ENCODE measurements around the gene PLEKHA7.

PLEKHA7 gene

GRCh38 chr11:16794047-16794818 lies 220.0 kb downstream of the PLEKHA7 start:
- H3K27ac Mint-ChIP-seq = peak overlapping the region; percentile 44
- H3K27me3 Mint-ChIP-seq (ENCODE audit: low read depth, poor library complexity) = peaks cover 6% of the 10 kb centered on the region
- no peak for DNase-seq
- peaks cover 15% of the 10 kb centered on the region for H3K4me1 Mint-ChIP-seq
- no peaks in the 10 kb centered on the region for H3K36me3 Mint-ChIP-seq (ENCODE audit: low read depth)
- no peak for TF ChIP-seq CTCF (IDR thresholded peaks at IDR 0.05)
- H3K4me3 Mint-ChIP-seq = no peak overlapping the region
- H3K9me3 Mint-ChIP-seq = no peaks in the 10 kb centered on the region

GRCh38 chr11:16793511-16793910 lies 220.7 kb downstream of the PLEKHA7 start:
- TF ChIP-seq CTCF (IDR thresholded peaks at IDR 0.05) = no peak
- H3K36me3 Mint-ChIP-seq (ENCODE audit: low read depth) = no peaks in the 10 kb centered on the region
- no peak overlapping the region for H3K4me3 Mint-ChIP-seq
- H3K27me3 Mint-ChIP-seq (ENCODE audit: low read depth, poor library complexity) = peaks cover 6% of the 10 kb centered on the region
- DNase-seq = no peak
- peaks cover 22% of the 10 kb centered on the region for H3K4me1 Mint-ChIP-seq
- H3K27ac Mint-ChIP-seq = no peak overlapping the region
- no peaks in the 10 kb centered on the region for H3K9me3 Mint-ChIP-seq

- H3K9me3 Mint-ChIP-seq = no peaks in the 10 kb centered on the region
- no peak overlapping the region for H3K27ac Mint-ChIP-seq
- H3K4me1 Mint-ChIP-seq = peaks cover 22% of the 10 kb centered on the region
- H3K36me3 Mint-ChIP-seq (ENCODE audit: low read depth) = no peaks in the 10 kb centered on the region
- H3K4me3 Mint-ChIP-seq = no peak overlapping the region
- peaks cover 6% of the 10 kb centered on the region for H3K27me3 Mint-ChIP-seq (ENCODE audit: low read depth, poor library complexity)
- DNase-seq = no peak
- no peak for TF ChIP-seq CTCF (IDR thresholded peaks at IDR 0.05)
These were observed 221.2 kb downstream of the PLEKHA7 start for GRCh38 chr11:16793009-16793408.

GRCh38 chr11:16792426-16792825 lies 221.8 kb downstream of the PLEKHA7 start:
- no peak overlapping the region for H3K4me3 Mint-ChIP-seq
- peaks cover 22% of the 10 kb centered on the region for H3K4me1 Mint-ChIP-seq
- no peaks in the 10 kb centered on the region for H3K9me3 Mint-ChIP-seq
- DNase-seq = no peak
- TF ChIP-seq CTCF (IDR thresholded peaks at IDR 0.05) = no peak
- H3K27ac Mint-ChIP-seq = no peak overlapping the region
- H3K36me3 Mint-ChIP-seq (ENCODE audit: low read depth) = no peaks in the 10 kb centered on the region
- peaks cover 6% of the 10 kb centered on the region for H3K27me3 Mint-ChIP-seq (ENCODE audit: low read depth, poor library complexity)

- Mint-ChIP-seq H3K9me3 (no peaks in the 10 kb centered on the region), H3K36me3 (ENCODE audit: low read depth) (no peaks in the 10 kb centered on the region), H3K27ac (no peak overlapping the region), H3K27me3 (ENCODE audit: low read depth, poor library complexity) (peaks cover 11% of the 10 kb centered on the region), H3K4me3 (no peak overlapping the region), H3K4me1 (peaks cover 22% of the 10 kb centered on the region)
- no peak for DNase-seq
- no peak for TF ChIP-seq CTCF (IDR thresholded peaks at IDR 0.05)
These were observed 222.8 kb downstream of the PLEKHA7 start for GRCh38 chr11:16791191-16791961.
